Activated T-cell treated with anti-CD3 and anti-CD28 coated beads, Interleukin-2, amount 50 U/mL, for 48 hours (primary cell): ENCODE measurements around the gene COBL.

Experiments
- DNase-seq, 2 experiments: peaks; one replicate each; pipeline ENCODE4 v3.0.0-alpha.2; 2020

Gene COBL

DNA sequence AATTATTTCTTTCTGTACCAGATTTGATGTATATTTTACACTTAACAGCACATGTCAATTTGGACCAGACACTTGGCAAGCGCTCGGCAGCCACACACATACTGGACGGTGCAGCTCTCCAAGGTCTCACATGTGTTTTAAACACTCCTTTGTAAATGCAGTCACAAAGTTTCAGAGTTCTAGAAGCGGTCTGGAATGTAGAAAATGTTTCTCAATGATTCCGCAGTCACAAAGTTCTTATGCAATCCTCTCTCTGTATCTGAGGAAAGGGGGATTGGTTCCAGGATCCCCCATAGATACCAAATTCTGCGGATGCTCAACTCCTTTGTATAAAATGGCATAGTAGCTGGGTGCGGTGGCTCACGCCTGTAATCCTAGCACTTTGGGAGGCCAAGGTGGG lies 280.9 kb downstream of the COBL start:
- DNase-seq: no peak

DNA sequence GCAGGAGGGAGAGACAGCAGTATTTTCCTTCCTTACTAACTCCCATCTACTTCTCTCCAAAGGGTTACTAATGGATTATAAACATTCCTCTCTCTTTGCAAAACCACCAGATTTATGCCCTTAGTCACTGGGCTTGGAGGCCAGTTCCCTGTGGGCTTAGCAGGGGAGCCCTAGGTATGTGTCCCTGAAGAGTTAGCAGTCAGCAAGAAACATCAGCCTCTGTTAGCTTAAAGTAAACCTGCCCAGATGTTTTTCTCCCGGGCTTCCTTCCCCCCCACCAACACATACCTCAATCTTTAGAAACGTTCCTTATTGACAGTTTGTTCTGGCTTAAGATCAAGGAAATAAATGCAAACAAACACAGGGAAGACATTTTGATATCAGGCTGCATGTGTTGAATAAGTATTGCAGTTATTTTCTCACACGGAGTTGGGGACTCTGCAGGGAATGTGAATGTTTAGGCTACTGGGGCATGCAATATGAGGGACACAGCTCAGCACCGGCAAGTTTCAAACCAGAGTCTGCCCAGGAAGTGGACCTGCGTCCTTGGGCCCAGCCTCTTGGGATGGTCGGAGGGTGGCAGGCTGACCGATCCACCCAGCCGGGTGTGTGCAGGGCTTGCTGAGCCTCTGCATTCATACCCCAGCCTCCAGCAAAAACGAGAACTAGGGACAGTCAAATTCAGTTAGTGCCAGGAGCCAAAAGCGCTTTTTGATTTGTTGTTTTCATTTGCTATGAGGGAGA lies 281.9 kb downstream of the COBL start:
- no peak for DNase-seq

DNA sequence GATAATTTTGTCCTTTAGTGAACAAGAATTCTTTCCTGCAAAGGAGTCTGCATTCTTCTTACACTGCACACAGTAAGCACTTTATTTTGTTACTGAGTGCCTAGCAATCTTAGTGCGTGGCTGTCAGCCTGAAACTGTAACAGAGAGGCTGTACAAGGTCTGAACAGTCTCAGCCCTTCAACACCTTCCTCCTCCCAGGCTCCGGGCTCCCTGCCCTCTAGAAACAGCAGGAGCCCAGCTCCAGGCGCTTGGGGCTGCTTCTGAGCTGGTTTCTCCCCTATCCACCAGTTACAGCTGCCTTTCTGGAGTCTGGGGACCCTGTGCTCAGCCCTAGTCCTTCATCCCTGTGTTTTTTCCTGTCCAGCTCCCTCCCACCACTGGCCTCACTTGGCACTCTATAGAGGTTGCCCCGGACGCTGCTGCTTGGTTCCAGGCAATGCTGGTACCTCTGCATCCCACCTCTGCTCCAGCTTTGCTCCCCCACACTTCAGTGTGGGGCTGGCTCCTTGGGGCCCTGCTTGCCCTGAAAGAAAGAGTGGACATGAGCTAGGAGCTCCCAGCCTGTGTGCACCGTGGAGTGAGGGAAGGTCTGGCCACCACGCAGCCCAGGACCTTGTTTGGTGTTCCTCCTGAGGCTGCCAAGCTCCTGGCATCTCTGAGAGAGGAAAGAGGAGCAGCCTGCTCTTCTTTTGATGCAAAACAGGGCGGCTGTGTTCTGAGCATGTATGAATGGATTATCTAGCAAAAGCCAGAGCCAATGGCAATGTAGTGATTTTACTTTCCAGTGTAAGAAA lies 282.7 kb downstream of the COBL start:
- DNase-seq: no peak

DNA sequence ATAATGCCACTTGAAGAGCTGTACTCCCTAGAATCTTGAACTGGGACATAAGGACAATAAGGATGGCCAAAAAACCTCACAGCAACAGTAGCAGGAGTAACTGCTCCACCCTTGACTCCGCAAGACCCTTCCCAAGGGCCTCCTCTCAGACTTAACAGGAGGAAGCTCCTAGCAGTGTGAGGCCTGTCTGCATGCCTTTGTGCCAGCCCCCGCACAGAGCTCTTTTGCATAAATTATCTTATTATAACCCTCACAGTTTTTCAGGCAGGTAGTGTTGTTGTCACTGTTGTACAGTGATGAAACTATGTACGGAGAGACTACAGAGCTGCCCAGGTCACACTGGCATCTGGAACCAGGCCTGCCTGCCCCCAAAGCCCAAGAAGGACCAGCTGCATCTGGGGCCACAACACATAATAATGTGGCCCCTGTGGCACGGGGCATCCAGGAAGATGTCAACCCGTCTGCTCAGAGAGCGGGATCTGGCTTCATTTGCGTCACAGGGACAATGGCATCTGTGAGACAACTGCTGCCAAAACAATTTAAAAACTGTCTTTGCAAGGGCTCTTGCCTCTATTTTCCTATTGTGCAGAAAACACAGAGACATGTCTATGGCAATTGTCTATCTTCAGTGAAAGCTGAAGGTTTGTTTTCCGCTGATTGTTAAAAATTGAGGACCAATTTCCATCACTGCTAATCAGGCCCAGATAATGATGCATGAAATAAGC lies 284.7 kb downstream of the COBL start:
- DNase-seq: no peak

DNA sequence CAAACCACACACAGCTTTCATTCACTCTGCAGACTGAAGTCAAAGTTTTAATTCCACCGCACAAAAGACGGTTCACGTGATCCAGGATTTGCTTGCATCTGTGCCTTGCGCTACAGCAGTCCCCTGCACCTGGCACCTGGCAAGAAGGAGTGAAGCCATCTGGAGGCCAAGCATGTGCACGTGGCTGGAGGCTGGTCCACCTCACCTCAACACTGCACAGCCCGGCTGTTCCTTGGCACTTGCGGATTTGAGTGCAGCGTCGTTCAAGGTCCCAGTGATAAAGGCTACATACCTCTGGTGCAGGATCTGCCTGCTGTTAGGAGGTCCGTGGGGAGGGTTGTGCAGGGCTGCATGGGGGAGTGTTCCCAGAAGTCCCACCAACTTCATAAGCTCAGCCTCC lies 285.4 kb downstream of the COBL start:
- DNase-seq: no peak

DNA sequence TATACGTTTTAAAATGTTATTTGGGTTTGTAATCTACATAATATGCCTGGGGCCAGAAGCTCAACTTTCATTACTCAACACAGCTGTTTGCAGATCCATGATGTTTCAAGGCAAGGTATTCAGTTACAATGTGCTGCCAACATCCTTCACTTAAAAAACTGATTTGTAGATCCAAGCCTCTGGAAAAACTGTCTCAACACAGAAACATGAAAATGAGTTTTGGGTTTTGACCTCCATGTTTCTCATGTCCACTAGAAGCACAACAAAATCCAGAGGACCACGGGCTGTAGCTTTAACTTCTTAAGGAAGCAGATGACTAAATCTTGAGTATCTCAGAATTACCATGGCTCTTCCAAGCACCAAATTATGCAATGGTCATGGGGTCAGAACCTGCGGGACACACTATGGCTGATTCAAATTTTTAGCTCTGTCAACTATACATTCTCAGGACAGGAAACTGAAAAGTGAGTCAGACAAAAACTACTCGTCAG lies 286.9 kb downstream of the COBL start:
- DNase-seq: no peak

DNA sequence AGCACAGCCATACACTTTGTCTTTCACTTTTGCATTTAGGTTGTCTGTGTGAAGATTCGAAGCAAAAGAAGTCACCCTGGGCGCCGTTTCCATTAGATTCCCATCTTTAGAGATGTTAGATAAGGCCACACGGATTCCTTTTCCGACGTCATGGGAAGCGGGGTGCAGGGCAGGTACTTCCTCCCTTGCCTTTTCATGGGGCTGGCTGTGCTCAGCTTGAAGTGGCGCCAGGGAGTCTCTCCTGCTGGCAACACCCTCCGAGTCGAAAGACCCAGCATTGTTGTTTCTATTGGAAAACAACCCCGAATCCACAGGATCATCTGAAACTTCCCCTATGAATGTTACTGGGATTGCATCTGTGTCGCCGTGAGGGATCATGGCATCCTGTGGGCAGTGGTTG lies 287.5 kb downstream of the COBL start:
- no peak for DNase-seq

DNA sequence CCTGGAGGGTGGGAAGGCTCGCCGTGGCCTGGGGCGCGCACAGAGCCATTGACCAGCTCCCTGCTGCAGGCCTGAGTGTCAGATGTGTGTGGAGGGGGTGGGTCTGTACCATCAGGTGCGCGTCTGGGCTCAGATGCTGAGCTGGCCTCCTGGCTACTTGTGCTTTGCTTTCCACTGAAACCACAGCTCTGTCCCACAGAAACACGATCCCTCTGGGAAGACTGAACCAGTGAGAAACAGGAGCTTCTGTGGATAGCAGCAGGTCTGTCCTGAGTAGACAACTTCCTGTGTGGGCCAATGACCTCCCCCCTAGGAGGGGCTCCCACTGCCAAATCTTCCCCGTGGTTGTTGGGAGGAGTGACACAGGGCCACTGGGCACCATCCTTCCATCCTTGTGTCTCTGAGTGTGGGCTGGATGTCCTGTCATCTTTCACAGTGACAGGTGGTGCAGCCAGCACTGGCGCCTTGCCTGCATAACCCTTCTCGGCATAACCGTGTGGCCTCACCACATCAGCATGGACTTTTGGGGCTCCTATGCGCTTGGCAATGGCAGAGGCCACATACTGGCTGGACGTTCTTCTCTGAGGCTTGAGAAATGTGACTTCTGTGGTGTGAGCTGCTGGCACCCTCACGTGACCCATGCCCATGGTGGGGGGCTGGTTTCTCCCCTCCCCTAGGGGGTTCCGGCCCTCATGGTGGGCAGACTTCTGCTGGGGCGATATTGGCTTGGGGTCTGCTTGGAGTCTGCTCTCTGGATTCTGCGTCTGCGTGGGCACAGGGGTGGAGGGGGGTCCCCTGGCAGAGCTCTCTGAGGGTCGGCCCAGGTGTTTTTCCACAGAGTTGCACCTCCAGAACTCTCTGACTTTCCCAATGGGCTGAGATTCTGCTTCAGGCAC lies 288.4 kb downstream of the COBL start:
- no peak for DNase-seq

DNA sequence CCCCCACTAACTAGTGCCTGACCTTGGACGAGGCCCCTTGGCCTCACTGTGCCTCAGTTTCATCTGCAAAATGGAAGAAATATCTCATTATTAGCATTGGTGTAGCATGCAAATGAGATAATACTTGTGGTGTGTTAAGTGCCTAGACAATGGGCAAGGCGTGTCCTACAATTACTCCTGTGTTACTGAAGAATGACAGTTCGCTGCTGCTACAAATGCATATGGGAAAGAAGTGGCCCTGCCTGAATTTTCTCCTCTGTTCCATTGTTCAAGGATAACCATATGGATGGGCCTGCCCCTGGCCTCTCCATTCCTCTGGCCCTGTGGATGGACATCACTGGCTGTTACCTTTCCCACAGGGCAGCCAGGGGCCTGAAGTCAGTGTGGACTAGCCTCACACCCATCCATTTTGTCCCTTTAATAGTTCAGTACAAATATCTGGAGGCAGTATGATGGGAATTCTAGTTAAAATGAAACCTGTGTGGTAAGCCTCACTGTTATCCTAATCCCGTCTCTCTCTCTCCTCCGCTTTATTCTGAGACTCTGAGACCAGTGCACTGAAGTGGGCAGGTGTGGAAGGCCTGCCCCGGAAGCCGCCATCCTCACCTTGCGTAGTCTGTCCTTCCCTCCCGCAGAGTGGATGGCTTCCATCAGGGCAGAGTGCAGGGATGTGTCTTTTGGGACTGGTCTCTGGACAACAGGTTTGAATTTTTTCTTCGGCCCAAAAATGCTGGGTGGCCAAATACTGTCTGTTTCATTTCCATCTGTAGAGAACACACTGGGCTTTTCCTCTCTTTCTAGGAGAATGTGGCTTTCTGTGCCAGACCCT lies 289.3 kb downstream of the COBL start:
- no peak for DNase-seq

DNA sequence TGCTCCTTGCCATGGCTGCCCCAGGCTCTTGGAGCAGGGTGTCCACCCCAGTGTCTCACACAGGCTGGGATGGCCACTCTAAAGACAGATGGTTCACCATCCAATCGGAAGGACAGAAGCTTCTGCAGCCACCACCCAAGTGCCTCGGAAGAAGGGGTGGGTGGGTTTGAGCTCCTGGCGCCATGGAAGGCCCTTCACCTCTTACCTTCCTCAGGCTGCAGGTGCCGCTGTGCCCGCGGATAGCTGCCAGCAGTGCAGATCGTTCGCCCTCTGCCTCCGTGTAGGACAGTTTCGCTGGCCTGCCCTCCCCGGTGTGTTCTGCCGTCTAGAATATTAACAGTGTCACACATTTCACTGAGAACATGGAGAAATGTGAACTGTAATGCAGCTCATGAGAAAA lies 290.3 kb downstream of the COBL start:
- no peak for DNase-seq

DNA sequence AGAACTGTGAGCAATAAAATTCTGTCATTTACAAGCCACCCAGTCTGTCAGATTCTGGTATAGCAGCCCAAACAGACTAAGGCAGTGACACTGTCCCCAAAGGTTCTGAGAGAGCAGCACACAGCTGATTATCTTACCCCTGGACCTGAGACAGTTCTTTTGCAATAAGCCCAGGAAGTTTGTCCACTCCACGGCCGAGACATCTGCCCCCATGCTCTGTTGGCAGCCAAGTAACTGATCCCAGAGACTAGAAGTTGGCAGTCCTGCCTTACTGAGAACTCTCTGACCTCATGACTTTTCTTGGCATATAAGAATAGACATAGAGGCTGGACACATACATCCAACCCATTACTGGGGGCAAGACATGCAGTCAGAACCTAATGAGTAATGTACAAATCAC lies 290.9 kb downstream of the COBL start:
- no peak for DNase-seq

DNA sequence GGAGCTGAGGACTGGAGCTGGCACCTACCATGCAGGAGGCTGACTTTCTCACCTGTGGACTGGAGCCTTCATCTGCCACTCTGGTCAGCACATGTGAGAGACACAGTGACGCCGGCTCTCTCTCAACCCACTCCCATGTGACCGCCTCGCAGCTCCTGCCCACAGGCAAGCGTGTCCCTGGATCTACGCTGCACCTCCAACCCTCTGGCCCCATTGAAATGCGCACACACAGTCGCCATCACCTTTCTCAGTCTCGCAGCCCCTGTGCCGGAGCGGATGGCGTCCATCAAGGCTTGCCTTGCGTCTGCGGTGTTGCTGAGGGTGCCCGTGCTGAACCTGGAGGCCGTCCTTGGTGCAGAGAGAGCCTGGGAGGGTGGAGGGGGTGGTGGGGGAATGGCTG lies 291.7 kb downstream of the COBL start:
- DNase-seq: no peak

DNA sequence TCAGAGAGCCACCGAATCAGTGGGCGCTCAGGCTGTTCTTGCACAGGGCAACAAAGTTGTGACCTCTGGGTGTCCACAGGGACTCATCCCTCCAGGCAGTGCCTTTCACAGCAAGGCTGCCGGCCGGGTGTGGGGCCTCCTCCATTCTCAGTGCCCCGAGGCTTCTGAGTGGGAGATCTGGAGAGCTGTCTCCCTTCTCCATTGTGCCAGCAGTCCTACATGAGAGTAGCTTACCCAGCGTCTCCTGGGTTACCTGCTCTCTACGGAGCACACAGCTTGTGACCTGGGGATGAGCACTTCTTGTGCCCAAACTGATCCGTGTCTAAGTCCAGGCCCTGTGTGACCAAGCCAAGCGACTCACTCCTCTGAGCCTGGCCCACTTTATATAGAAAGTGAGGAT lies 293.1 kb downstream of the COBL start:
- DNase-seq: no peak

DNA sequence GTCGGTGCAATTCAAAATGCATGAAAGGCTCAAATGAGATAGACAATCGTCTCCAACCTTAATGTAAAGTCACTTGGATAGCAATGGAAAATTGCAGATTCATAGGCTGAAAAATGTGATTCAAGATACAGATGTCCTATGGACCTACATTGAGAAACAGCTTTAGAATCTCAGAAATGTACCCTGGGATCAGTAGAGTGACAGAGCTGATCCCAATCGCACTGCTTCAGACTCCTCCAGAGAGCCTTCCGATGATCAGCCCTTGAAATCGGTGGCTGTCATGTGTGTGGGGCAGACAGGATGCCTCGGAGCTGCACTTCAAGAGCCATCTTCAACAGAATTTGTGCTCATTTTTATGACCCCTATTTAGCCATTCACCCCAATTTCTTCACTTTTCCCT lies 293.8 kb downstream of the COBL start:
- DNase-seq: no peak

DNA sequence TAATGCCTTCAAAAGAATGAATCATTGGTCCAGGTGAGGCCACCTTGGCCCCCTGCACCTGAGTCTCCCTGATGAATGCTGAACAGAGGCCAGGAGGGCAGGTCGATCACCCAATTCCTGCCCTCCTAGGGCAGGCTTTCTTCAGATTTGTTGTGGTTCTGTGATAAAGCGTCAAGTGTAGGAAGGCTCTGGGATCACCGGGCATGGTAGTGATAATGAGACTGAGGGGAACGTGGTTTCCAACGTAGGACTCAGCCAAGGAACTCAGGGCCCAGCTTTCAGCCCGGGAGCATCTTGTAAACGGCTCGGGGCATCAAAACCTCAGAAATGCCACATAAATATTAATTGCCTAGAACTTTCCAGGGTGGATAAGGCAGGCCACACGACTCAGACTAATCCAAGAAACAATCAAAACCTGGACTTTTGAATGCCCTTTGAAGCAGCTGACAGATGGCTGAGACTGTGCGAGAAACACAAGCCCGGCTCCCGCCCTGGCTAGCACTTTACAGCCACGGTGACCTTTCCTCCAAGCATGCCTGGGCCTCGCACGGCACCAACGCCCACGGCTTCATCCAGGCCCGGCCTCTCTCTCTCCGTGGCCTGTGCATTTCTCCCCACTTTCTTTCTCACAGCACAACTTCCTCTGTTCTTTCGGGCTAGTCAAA lies 294.6 kb downstream of the COBL start:
- no peak for DNase-seq

DNA sequence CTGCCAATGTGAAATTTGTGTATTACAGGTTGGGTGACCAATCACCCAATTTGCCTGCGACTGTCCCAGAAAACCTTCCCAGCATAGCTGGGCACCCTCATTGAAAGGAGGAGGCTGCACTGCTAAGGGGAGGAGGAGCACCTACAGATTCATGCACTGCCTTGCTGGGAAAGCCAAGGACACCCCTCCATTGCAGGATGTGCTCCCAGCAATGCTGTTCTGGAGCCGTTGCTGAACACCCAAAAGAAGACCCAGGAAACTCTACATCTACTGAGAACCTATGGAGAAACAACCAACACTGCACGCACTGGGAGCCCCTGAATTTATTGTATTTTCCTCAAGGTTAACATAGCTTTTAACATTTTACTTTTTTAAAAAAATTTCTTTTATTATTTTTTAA lies 295.7 kb downstream of the COBL start:
- DNase-seq: no peak

DNA sequence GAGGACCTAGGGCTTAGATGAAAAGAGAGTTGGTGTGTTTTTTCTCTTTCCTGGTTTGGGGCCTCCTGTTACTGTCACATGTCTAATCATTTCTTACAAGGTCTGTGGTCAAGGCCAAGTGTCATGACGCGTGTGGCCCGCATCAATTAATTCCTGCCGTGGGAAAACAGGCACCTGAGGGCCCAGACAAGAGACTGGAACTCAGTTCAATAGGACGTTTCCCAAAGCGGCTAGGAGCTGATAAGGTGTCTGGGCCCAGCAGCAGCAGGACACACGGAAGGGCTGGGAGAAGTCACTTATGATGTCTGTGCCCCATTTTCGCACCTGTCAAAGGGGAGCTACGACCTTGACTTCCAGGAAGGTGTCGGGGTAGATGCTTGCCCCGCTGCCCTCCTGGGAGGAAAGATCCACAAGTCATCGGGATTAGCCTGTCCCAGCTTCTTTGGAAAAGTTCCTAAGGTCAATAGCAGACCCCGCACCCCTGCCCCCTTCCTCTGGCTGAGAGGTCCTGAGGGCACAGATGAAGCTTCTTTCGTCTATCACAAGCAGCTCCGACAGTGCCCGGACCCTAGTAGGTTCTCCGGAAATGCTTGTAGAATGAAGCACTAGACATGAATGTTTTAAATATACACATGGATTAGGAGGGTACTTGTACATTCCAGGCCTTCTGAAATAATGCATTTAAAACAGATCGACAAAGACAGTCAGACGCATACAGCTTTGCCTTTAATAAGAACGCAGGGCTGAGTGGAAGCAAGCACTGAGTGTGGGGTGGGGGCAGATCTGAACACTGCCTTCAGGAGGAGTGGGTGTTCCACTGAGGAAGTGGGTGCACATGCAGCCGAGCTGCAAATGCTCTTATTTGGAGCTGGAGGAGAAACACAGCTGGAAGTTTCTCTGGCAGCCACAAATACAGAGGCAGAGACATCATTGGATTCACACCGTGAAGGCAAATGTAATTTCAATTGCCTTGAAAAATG lies 296.4 kb downstream of the COBL start:
- DNase-seq: no peak

DNA sequence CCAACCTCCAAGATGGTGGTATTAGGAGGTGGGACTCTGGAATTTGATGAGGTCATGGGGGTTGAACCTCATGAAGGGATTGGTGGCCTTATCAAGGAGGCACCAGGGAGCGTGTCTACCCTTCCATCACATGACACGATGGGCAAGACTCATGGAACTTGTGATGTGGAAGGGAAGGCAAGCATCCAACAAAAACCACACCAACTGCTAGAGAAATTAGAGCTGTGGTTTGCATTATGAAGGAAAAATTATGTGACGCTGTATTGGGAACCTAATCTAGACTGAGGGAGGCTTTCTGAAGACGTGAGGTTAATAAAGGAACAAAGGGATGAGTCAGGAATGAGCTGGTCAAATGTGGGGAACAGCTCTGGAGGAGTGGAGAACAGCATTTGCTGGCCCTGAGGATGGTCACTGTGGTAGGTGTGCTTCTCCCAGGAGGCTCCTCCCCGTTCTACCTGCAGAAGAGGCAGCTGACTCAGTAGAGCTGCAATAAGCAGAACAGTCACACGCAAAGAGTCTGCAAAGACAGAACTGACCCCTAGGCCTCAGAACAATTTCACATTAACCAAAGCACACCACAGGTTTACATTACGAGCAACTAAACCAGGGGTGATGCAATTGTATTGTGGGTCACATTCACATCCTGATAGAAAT lies 297.3 kb downstream of the COBL start:
- no peak for DNase-seq
